ENCODE measurements around the gene SSBP3.
"Not testable (repeated sequence)": the region's sequence is repeated elsewhere in the genome, so short reads cannot be mapped to it uniquely, and the experiment has no call there.

The SSBP3 gene

GRCh38 chr1:54348700-54349021 is 57.5 kb downstream of the SSBP3 start:
- DNase-seq (ENCODE audit: low read depth): no peak

GRCh38 chr1:54347955-54348699 is 58.1 kb downstream of the SSBP3 start:
- no peak for DNase-seq (ENCODE audit: low read depth)

GRCh38 chr1:54347261-54347954 is 58.8 kb downstream of the SSBP3 start:
- no peak for DNase-seq (ENCODE audit: low read depth)

GRCh38 chr1:54345548-54345947 is 60.6 kb downstream of the SSBP3 start:
- DNase-seq (ENCODE audit: low read depth): not testable (repeated sequence)

GRCh38 chr1:54345116-54345515 is 61.1 kb downstream of the SSBP3 start:
- DNase-seq (ENCODE audit: low read depth): no peak

GRCh38 chr1:54342742-54343687 is 63.2 kb downstream of the SSBP3 start:
- no peak for DNase-seq (ENCODE audit: low read depth)

GRCh38 chr1:54342288-54342687 is 63.9 kb downstream of the SSBP3 start:
- DNase-seq (ENCODE audit: low read depth): no peak

- no peak for DNase-seq (ENCODE audit: low read depth)
Measured at GRCh38 chr1:54341763-54342162, 64.4 kb downstream of the SSBP3 start.

- no peak for DNase-seq (ENCODE audit: low read depth)
Measured at GRCh38 chr1:54340878-54341277, 65.3 kb downstream of the SSBP3 start.

GRCh38 chr1:54340434-54340833 is 65.8 kb downstream of the SSBP3 start:
- no peak for DNase-seq (ENCODE audit: low read depth)

GRCh38 chr1:54339126-54339525 is 67.1 kb downstream of the SSBP3 start:
- DNase-seq (ENCODE audit: low read depth): no peak

- no peak for DNase-seq (ENCODE audit: low read depth)
Measured at GRCh38 chr1:54338464-54338863, 67.7 kb downstream of the SSBP3 start.

GRCh38 chr1:54337928-54338327 is 68.3 kb downstream of the SSBP3 start:
- DNase-seq (ENCODE audit: low read depth): no peak

GRCh38 chr1:54337034-54337433 is 69.2 kb downstream of the SSBP3 start:
- no peak for DNase-seq (ENCODE audit: low read depth)

- no peak for DNase-seq (ENCODE audit: low read depth)
Measured at GRCh38 chr1:54336116-54336515, 70.1 kb downstream of the SSBP3 start.

- DNase-seq (ENCODE audit: low read depth): peak; percentile 90
Measured at GRCh38 chr1:54335755-54336108, 70.5 kb downstream of the SSBP3 start.

- DNase-seq (ENCODE audit: low read depth): no peak
Measured at GRCh38 chr1:54335011-54335754, 71.0 kb downstream of the SSBP3 start.

- DNase-seq (ENCODE audit: low read depth): no peak
Measured at GRCh38 chr1:54332781-54333585, 73.2 kb downstream of the SSBP3 start.

- no peak for DNase-seq (ENCODE audit: low read depth)
Measured at GRCh38 chr1:54331843-54332463, 74.2 kb downstream of the SSBP3 start.

GRCh38 chr1:54331091-54331772 is 75.0 kb downstream of the SSBP3 start:
- DNase-seq (ENCODE audit: low read depth): no peak
